Mesendoderm (in vitro differentiated cells): ENCODE results near the gene RBFA.
"Not testable (repeated sequence)": the region's sequence is repeated elsewhere in the genome, so short reads cannot be mapped to it uniquely, and the experiment has no call there.

ENCODE experiments used
- DNase-seq: peaks from one replicate; pipeline ENCODE4 v3.0.0; 2013
- H2AK5ac ChIP-seq: 2 replicates; pipeline ENCODE4 v1.6.1; 2013; ENCODE audit warnings: low read length, inconsistent platforms
- H2BK120ac ChIP-seq: 2 replicates; pipeline ENCODE4 v1.6.1; 2013; ENCODE audit warnings: low read depth, mild to moderate bottlenecking, low read length, moderate library complexity, mixed read lengths
- H2BK15ac ChIP-seq: replicated peaks from 2 replicates; pipeline ENCODE4 v1.6.1; 2013; ENCODE audit warnings: low read depth, mild to moderate bottlenecking, moderate library complexity
- H2BK5ac ChIP-seq: 2 replicates; pipeline ENCODE4 v1.6.1; 2013; ENCODE audit warnings: low read length, inconsistent platforms
- H3K18ac ChIP-seq: 2 replicates; pipeline ENCODE4 v1.6.1; 2013; ENCODE audit warnings: mild to moderate bottlenecking, low read length, mixed read lengths
- H3K23ac ChIP-seq: one replicate; pipeline ENCODE4 v1.6.1; 2013; ENCODE audit warnings: low read length
- H3K27ac ChIP-seq: 2 replicates; pipeline ENCODE4 v1.5.1; 2013; ENCODE audit warnings: low read depth, mild to moderate bottlenecking, inconsistent platforms, low read length, moderate library complexity
- H3K27me3 ChIP-seq: 2 replicates; pipeline ENCODE4 v1.6.1; 2013; ENCODE audit warnings: low read length, control low read depth, mild to moderate bottlenecking, inconsistent platforms; ENCODE audit not compliant: insufficient read depth, poor library complexity
- H3K36me3 ChIP-seq: 2 replicates; pipeline ENCODE4 v1.6.1; 2013; ENCODE audit warnings: low read length, inconsistent platforms; ENCODE audit not compliant: control insufficient read depth, insufficient read depth
- H3K4ac ChIP-seq: one replicate; pipeline ENCODE4 v1.6.1; 2013; ENCODE audit warnings: low read depth, mild to moderate bottlenecking, low read length, moderate library complexity
- H3K4me1 ChIP-seq: 2 replicates; pipeline ENCODE4 v1.6.1; 2013; ENCODE audit warnings: low read depth, low read length, inconsistent platforms; ENCODE audit not compliant: control insufficient read depth
- H3K4me2 ChIP-seq: 2 replicates; pipeline ENCODE4 v1.6.1; 2013; ENCODE audit warnings: low read length
- H3K4me3 ChIP-seq: 2 replicates; pipeline ENCODE4 v1.5.1; 2013; ENCODE audit warnings: mild to moderate bottlenecking, low read length
- H3K56ac ChIP-seq: one replicate; pipeline ENCODE4 v1.6.1; 2013; ENCODE audit warnings: low read length
- H3K79me1 ChIP-seq: 2 replicates; pipeline ENCODE4 v1.6.1; 2013; ENCODE audit warnings: low read length, inconsistent platforms
- H3K79me2 ChIP-seq: 2 replicates; pipeline ENCODE4 v1.6.1; 2013; ENCODE audit warnings: mild to moderate bottlenecking, low read length; ENCODE audit not compliant: control insufficient read depth, insufficient read depth
- H3K9ac ChIP-seq: 2 replicates; pipeline ENCODE4 v1.6.1; 2013; ENCODE audit warnings: low read length, inconsistent platforms
- H4K5ac ChIP-seq: one replicate; pipeline ENCODE4 v1.6.1; 2013; ENCODE audit warnings: low read length
- H4K8ac ChIP-seq: one replicate; pipeline ENCODE4 v1.6.1; 2013; ENCODE audit warnings: low read depth, mild to moderate bottlenecking, control low read depth, low read length, moderate library complexity
- WGBS: extraction: QIAGEN DNeasy Blood & Tissue Kit; methylation state at CpG from one replicate; pipeline ENCODE4 v1.1.7; 2013; ENCODE audit warnings: low lambda C conversion rate, missing lambda C conversion rate; ENCODE audit not compliant: insufficient coverage; ENCODE audit errors: extremely low coverage; 5-methylcytosine and 5-hydroxymethylcytosine counted together

The RBFA gene

GRCh38 chr18:80004600-80005342, 29.5 kb upstream of the RBFA start:
- no peak overlapping the region for H2BK15ac ChIP-seq
- DNase-seq: no peak
- no peak overlapping the region for H2AK5ac ChIP-seq
- H4K8ac ChIP-seq: no peak overlapping the region
- no peak overlapping the region for H4K5ac ChIP-seq
- H2BK120ac ChIP-seq: no peak overlapping the region
- H3K4ac ChIP-seq: no peak overlapping the region
- no peaks in the 10 kb centered on the region for H3K36me3 ChIP-seq
- H3K4me3 ChIP-seq: no peak overlapping the region
- H3K27me3 ChIP-seq: no peaks in the 10 kb centered on the region
- H3K27ac ChIP-seq: no peak overlapping the region
- WGBS: no CpG with 5 or more reads among the region's 12 CpGs
- no peaks in the 10 kb centered on the region for H3K4me1 ChIP-seq
- no peaks in the 10 kb centered on the region for H3K79me1 ChIP-seq
- no peak overlapping the region for H3K23ac ChIP-seq
- no peaks in the 10 kb centered on the region for H3K79me2 ChIP-seq
- H2BK5ac ChIP-seq: no peak overlapping the region
- no peak overlapping the region for H3K18ac ChIP-seq
- no peak overlapping the region for H3K9ac ChIP-seq
- H3K4me2 ChIP-seq: no peak overlapping the region
- no peak overlapping the region for H3K56ac ChIP-seq

GRCh38 chr18:80006724-80007123, 27.5 kb upstream of the RBFA start:
- H3K18ac ChIP-seq: no peak overlapping the region
- H4K5ac ChIP-seq: no peak overlapping the region
- H3K4me3 ChIP-seq: no peak overlapping the region
- no peaks in the 10 kb centered on the region for H3K4me1 ChIP-seq
- H4K8ac ChIP-seq: no peak overlapping the region
- H3K4ac ChIP-seq: no peak overlapping the region
- H3K36me3 ChIP-seq: no peaks in the 10 kb centered on the region
- no peaks in the 10 kb centered on the region for H3K79me1 ChIP-seq
- no peak overlapping the region for H2AK5ac ChIP-seq
- no peak overlapping the region for H3K23ac ChIP-seq
- no CpG with 5 or more reads among the region's 7 CpGs for WGBS
- no peak for DNase-seq
- H3K27ac ChIP-seq: no peak overlapping the region
- H3K27me3 ChIP-seq: no peaks in the 10 kb centered on the region
- no peaks in the 10 kb centered on the region for H3K79me2 ChIP-seq
- no peak overlapping the region for H2BK15ac ChIP-seq
- H3K4me2 ChIP-seq: no peak overlapping the region
- H2BK5ac ChIP-seq: no peak overlapping the region
- no peak overlapping the region for H3K56ac ChIP-seq
- H2BK120ac ChIP-seq: no peak overlapping the region
- H3K9ac ChIP-seq: no peak overlapping the region

GRCh38 chr18:80009661-80010550, 24.3 kb upstream of the RBFA start:
- no peak for DNase-seq
- Histone ChIP-seq H4K8ac (no peak overlapping the region), H3K4me1 (no peaks in the 10 kb centered on the region), H3K27me3 (no peaks in the 10 kb centered on the region), H3K27ac (no peak overlapping the region), H3K36me3 (no peaks in the 10 kb centered on the region), H3K4me2 (no peak overlapping the region), H3K79me2 (no peaks in the 10 kb centered on the region), H2BK120ac (no peak overlapping the region), H3K4ac (no peak overlapping the region), H2BK15ac (no peak overlapping the region), H3K9ac (no peak overlapping the region), H2AK5ac (no peak overlapping the region), H2BK5ac (no peak overlapping the region), H3K18ac (no peak overlapping the region), H3K56ac (no peak overlapping the region), H3K4me3 (no peak overlapping the region), H3K23ac (no peak overlapping the region), H4K5ac (no peak overlapping the region), H3K79me1 (no peaks in the 10 kb centered on the region)
- WGBS: no CpG with 5 or more reads among the region's 16 CpGs

- Histone ChIP-seq H2BK120ac (no peak overlapping the region), H3K79me1 (no peaks in the 10 kb centered on the region), H3K18ac (no peak overlapping the region), H3K23ac (no peak overlapping the region), H3K56ac (no peak overlapping the region), H3K9ac (no peak overlapping the region), H2BK15ac (no peak overlapping the region), H3K4me2 (no peak overlapping the region), H4K5ac (no peak overlapping the region), H3K4ac (no peak overlapping the region), H3K4me1 (no peaks in the 10 kb centered on the region), H3K27me3 (no peaks in the 10 kb centered on the region), H2AK5ac (no peak overlapping the region), H3K4me3 (no peak overlapping the region), H3K27ac (no peak overlapping the region), H4K8ac (no peak overlapping the region), H3K79me2 (no peaks in the 10 kb centered on the region), H2BK5ac (no peak overlapping the region), H3K36me3 (no peaks in the 10 kb centered on the region)
- DNase-seq: no peak
- no CpG with 5 or more reads among the region's 5 CpGs for WGBS
These were observed 23.7 kb upstream of the RBFA start for GRCh38 chr18:80010551-80010906.

GRCh38 chr18:80011496-80012137, 22.6 kb upstream of the RBFA start:
- H3K23ac ChIP-seq, H2BK120ac ChIP-seq, DNase-seq, H4K5ac ChIP-seq, H2AK5ac ChIP-seq, H3K18ac ChIP-seq, H3K27ac ChIP-seq, H3K4me3 ChIP-seq, H2BK15ac ChIP-seq, H3K27me3 ChIP-seq, H2BK5ac ChIP-seq, H3K9ac ChIP-seq, H3K4ac ChIP-seq, H3K56ac ChIP-seq, H4K8ac ChIP-seq, H3K4me2 ChIP-seq, H3K36me3 ChIP-seq, H3K79me2 ChIP-seq, H3K4me1 ChIP-seq, H3K79me1 ChIP-seq: not testable (repeated sequence)
- no CpG with 5 or more reads among the region's 14 CpGs for WGBS
